Stimulated activated CD4-positive, alpha-beta T cell treated with anti-CD3 and anti-CD28 coated beads, Interleukin-2, amount 100 ng/mL, for 48 hours (primary cell): ENCODE data around the gene SGIP1.

ENCODE experiments used
- DNase-seq, 2 donors: peaks; one replicate each; pipeline ENCODE4 v3.0.0-alpha.2; 2020

Gene SGIP1

DNA sequence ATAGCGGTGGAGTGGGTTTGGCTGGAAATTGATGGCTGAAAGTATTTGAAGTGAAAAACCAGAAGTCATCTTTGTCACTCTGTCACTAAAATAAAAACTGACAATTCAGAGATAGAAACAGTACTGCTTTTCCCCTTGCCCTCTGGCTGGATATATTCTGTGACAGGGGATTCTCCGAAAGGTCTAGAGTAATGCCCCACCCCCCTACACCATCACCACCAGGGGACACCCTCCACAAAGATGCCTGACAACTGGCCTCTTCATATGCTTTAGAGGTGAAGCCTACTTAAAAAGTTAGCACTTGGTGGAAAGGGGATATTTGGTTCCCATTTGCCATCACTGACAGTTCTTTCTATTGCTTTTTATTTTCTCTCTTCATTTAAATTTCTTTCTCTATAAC, 73.5 kb downstream of the SGIP1 start:
- DNase-seq = no peak

DNA sequence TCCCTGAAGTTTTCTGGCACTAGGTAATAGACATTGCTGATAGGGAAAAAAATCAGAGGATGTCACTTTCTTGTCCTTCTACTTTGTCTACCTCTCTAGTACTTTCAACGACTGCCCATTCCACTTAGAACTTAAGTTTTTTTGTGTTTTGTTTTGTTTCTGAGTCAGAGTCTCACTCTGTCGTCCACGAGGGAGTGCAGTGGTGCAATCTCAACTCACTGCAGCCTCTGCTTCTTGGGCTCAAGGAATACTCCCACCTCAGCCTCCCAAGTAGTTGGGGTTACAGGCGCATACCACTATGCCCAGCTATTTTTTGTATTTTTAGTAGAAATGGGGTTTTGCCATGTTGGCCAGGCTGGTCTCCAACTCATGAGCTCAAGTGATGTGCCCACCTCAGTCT, 79.2 kb downstream of the SGIP1 start:
- DNase-seq = no peak

DNA sequence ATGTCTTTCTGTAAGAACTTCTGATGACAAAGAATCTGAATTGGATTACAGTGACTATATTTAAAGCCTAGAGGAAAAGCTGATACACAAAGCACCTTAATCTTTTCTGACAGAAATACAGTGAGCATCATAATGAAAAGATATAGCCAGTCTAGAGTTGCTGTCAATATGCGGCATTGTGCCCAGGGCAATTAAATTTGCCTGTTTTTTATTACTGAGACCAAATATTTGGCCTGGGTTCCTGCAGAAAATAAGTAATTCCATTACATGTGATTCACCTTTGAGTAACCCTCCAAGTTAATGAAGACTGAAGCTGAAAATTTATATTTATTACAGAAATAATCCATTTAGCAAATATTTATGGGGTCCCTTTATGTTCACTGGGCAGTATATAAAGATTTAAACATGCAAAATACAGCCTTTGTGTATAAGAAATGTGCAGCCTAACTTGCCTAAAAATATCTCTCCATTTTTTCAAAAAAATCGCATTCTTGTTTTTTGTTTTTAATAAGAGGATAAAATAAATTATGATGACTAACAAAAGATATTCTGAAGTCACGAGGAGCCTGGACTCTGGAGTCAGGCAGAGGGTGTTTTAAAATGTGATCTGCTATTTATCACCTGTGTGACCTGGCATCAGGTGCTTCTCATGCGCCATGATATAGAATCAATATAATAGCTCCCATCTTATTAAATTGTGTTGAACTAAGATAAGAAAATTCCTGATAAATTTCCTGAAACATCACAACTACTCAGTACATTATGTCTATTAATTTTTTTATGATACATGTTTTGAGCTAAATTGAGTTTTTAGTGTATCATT, 83.6 kb downstream of the SGIP1 start:
- no peak for DNase-seq

DNA sequence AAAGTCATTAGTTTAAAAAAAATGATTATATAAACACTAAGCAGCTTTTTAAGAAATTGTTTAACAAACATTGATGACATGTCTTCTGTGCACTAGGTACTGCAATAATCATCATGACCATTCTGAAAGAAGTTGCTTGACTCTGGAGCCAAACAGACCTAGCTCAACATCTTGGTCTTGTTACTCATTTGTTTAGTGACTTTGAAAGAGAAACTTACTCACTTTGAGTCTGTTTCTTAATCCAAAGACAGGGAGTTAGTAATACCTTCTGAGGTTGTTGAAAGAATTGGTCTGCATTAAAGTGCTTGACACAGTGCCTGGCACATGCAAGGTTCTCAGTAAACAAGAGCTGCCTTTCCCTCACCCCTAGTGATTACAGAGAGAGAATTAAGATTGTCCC, 84.4 kb downstream of the SGIP1 start:
- DNase-seq = no peak

DNA sequence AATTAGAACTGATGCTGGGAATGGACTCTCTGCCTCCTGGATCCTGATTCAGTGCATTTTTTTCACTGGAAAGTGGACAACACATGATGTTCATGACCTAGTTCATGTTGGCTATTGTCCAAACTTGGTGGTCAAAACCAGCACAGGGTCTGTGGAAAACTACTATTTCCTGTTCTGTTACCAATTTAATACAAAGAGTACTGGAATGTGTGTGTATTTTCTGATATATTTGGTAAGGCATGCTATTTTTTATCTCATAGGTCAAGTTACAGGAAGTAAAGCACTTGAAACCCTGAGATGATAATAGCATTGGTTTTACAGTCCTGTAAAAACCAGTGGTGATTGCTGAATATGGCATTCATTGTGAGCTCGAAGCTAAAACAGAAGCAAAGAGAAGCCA, 89.9 kb downstream of the SGIP1 start:
- no peak for DNase-seq

DNA sequence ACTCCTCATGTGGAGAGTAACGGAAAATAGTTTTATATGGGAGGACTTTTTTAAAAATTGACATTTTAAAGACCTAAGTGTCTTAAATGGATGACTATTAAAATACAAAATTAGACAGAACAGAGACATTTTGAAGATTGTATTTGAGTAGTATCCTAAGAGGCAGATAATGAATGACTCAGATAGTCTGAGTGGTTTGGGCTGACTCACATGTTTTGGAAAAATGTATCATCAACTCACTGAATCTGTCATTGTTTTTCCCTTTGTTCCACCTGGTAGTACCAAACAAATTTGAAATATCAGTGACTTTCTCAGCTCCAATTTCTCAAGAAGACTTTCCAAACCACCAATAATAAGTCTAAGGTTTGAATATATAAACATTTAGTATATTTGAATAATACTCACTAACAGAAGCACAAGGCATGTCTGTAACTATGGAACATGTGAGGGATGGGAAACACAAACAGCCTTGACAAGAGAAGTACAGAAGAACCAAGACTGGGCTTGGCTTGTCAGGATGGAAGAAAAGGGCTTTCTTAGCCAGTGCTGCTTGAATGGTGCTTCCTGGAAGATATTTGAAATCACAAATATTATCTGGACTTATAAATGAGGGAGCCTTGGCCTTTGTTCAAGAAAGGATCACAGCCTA, 90.6 kb downstream of the SGIP1 start:
- no peak for DNase-seq

DNA sequence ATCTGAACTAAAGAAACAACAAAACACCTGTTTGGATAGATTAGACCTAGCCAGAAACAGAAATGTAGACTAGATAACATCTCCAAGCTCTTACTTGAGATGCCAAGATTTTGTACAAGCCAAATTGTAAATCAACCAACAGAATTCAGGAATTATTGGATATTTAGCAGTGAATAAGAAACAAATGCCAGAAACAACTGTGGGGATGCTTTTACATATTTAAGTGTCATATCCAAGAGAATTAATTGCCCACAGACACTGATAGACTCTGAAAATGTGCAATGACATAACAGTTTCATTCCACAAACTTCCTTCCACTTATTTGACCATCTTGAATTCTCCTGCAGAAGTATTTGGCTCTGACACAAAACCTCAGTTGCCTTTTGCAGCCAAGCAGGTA, 92.3 kb downstream of the SGIP1 start:
- no peak for DNase-seq

DNA sequence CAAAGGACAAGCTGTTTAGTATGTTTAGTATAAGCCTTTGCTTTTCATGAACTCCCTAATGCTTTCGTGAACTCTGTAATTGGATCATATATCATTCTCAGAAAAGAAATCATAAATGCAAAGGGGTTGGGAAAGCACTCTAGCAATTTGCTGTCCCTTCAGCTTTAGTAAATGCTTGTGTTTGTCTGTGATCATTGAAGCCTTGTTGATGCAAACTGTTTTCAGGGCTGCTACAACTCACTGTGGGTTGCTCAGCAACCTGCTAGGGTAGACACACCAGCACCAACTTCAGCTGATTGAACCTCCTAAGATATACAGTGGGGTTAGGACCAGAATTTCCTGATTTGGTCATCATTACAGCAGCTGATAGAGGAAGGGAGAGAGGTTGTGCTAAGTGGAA, 95.0 kb downstream of the SGIP1 start:
- no peak for DNase-seq

DNA sequence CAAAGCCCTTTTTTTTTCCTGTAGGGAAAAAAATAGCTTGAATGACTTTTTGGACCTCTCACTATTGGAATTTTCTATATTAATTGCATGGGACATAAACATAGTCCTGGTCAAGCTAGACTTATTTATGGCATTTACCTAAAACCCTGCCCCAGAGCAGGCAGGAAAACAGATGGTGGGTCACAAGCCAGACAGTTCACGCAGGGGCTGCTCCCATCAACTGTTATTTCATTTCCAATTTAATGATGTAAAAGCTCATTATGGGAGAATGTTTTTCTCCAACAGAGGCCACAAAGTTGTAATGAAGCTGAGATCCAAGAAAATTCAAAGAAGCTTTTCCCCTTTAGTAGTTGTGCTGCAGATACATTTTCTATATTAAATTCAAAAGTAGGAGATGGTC, 99.2 kb downstream of the SGIP1 start:
- DNase-seq = no peak

DNA sequence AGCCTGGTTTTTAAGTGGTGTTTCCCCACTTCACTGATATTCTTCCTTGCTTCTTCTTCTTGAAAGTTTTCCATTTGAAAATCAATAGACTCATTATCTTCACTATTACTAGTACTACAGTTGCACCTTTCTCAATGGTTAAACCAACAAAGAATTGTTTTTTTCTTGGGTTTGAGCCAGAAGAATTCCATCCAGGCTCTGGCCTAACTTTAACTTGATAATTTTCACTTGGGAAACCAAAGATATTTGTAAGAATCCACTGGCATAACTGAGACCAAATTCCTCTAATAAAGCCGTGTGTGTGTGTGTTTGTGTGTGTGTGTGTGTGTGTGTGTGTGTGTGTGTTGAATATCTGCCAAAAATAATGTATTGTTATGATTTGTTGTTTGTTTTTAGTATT, 103.2 kb downstream of the SGIP1 start:
- no peak for DNase-seq

DNA sequence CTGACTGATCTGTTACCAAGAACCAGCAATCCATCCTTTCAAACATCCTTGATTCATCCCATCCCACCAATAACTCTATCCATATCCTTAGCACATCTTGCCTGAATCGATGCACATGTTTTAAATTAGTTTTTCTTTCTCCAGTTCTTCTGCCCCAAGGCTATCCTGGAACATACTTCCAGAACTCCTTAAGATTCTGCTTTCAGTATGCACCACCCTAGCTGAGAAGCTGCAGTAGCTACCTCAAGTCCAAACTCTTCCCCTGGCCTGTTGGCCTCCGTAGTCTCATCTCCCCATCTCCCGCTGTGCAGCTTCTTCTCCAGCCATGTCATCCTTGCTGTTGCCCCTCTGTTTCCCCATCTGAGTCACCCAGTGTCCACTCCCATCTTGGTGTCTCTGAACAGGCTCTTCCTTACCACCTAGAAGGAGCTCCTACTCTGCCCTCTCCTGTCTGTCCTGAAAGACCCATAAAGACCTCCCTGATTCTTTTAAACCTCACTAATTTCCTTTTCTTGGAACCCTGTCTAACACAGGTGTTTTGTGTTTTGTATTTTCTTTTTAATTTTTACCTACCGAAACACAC, 108.0 kb downstream of the SGIP1 start:
- no peak for DNase-seq

DNA sequence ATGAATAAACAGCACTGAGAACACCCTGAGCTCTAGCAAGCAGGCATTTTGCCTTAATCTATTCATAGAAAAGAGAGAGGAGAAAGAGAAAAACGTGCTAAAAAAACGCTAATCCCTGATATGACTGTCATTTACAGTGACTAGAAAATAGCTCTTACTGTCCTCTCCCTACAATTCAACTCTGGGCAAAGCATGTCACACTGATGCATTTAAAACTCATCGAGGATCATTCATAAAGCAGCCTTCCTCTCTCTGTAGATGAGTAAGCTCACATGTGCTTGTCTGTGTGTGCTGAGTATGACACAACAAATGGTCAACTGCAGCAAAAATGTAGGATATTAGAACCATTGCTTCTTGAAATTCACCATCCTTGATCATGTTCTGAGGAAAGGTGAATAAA, 109.0 kb downstream of the SGIP1 start:
- DNase-seq = no peak

DNA sequence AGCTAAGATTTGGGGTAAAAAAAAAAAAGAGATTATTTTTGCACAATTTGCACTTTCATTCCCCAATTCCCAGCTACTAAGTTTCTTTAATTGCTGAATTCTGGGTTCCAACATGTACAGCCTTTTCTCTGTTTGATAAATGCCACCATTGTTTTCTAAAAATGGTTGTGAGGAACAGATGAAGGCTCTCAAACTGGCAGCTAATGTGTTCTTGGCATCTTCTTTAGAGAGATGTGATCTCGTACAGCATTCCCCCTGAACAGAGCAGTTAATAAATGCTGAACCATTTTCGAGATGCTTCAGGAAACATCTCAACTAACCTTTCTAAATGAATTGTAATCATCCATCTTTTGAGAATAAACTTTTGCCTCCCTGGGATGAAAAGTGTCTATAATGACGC, 110.4 kb downstream of the SGIP1 start:
- DNase-seq = no peak

DNA sequence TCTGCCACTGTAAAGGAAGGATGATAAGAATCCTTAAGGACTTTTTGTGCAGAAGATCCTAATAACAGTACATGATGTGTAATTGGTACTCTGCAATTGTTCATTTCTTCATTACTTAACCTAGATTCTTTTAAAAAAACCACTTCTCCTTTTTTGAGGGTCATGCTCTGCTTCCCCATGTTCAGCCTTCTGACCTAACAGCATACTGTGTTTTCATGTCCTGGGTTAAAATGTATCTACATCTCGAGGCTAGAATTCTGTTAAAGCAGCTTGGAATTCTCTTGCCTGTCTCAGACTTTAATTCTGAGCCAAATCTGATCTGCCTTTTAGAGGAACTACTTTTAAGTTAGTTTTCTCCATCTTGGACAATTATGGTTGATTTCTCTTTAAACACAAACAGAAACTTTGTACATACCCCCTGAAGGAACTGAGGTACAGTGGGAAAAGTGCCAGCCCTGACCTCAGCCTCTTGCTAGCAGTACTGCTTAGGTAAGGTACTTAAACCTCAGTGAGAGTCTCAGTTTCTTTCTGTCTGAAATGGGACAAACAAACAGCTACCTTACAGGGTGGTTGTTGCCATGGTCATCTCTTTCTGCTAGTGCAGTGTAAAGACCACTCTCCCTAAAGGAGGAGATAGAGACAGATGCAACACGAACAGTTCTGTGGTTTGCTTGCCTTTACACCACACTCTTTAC, 115.1 kb downstream of the SGIP1 start:
- no peak for DNase-seq

DNA sequence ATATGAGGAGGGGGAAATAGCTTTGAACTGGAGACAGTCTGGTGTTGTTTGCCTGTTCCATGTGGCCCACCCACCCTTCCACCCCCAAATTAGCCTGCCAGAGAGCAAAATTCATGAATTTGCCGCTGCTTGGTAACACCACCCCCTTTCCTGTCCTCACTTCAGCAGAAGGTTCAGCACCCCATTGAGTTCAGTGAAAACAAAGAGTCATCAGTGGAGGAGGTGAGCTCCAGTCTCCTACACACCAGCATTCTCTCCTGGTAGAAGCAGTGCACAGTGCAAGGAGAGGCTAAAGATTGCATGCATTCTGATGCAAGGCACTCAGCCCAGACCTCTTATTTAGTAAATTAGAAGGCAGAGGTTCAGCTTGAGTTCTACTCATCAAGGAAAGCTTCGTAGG, 118.6 kb downstream of the SGIP1 start:
- no peak for DNase-seq

DNA sequence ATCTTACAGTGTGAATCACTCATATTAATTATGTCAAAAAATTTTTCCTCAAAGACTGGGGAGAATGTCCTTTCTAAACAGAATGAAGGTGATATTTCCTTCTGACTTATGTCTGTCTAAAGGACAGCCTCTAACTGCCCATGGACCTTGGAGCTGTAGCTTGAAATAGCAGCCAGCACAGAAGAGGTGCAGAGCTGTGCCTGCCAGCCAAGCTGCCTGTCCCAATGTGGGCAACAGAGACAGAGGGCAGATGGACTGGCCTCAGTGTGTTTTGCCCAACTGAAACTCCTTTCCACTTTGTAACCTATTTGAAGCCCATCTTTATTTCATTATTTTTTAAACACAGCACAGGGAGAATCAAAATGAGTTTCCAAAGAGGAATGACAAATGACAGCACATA, 120.7 kb downstream of the SGIP1 start:
- no peak for DNase-seq

DNA sequence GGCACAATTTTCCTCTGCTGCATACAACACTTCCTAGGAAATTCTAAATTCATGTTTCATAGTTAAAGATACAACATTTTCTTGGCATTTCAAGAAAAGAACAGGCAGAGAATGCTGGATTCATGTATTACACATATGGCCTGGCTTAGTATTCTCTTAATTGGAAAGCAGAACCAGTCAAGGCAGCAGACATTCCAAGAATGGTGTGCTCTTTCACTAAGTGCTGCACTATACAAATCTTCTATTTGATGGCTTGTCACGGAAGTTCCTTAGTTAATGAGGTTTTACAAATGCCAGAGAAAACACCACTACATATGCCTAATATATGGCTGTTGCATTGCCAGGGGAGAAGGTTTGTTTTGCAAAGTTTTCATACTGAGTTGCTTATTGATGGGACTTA, 137.5 kb downstream of the SGIP1 start:
- DNase-seq = no peak

DNA sequence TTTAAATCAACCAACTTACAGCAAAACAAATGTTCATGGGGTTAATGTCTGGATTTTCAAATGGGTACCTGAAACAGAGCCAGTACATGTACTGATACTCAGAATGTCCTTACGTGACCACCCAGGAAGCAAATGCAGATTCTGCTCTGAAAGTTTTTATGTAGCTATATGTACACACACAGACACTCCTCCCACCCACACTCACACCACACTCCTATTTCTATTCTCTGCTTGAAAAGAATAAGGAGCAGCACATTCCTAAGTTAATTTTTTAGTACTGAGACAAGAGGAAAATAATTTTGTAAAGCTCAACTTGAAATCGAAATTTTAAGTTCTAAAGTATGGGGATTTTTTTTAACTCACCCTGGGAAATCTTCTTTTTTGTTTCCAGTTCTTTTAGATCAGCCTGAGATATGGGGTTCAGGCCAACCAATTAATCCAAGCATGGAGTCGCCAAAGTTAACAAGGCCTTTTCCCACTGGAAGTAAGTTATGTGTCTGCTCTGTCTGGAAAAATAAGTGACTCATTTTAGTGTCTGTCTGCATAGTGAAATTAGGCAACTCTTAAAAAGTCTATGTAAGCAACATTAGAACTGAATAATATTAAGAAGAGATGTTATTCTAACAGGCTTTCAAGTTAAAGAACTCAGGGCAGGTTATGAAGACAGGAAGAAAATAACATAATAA, 142.8 kb downstream of the SGIP1 start:
- DNase-seq = no peak

DNA sequence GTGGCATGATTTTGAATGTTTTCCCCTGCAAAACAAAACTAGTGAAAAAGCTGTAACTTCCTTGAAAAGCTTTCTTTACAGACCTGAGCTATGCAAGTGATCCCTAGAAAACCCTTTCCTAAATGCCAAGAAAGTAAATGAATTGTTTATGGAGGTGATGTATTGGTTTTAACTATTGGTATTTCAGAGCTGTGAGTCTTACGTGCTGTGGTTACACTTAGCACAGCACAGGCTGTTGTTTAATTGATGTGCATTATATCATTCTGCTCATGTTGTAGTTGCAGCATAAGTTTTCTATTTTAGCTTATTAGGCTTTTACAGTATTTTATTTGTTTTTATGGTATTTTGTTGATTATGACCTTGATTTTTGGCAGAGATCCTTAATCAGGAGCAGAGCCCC, 144.2 kb downstream of the SGIP1 start:
- no peak for DNase-seq

DNA sequence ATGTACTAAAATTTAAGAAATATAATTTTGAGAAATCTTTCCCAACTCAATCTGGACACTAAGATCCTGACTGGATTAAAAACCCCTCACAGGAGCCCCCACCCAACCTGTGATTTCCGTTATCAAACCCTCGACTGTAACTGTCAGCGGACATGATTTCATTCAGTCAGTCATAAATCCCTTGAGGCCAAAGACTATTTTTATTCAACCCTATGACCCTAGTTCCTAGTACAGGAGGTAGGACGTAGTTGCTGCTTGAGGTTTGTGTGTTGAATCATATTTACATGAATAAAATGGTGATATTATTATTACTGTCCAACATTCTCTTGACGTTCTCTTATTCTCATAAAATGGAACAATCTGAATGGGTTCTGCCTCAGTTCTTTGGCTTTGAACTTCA, 145.2 kb downstream of the SGIP1 start:
- DNase-seq = no peak

DNA sequence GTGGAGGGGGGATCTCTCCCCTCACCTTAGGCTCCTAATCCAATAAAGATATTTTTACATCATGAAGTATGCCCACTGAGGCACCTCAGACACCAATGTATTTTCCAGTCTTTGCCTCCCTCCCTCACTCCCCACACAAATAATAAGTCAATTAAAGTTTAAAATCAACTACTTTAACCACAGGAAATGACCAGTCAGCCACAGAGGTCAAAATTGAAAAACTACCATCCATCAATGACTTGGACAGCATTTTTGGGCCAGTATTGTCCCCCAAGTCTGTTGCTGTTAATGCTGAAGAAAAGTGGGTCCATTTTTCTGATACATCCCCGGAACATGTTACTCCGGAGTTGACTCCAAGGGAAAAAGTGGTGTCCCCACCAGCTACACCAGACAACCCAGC, 147.7 kb downstream of the SGIP1 start:
- DNase-seq = no peak

DNA sequence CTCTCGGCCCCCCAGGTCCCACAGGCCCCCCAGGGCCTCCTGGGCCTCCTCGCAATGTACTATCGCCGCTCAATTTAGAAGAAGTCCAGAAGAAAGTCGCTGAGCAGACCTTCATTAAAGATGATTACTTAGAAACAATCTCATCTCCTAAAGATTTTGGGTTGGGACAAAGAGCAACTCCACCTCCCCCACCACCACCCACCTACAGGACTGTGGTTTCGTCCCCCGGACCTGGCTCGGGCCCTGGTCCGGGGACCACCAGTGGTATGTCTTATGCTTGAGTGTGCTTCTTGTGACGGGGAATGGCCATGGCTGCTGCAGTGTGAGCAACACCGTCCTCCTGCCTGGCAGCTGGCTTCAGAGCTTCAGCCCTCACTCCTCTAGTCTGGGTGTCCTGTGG, 148.2 kb downstream of the SGIP1 start:
- no peak for DNase-seq

DNA sequence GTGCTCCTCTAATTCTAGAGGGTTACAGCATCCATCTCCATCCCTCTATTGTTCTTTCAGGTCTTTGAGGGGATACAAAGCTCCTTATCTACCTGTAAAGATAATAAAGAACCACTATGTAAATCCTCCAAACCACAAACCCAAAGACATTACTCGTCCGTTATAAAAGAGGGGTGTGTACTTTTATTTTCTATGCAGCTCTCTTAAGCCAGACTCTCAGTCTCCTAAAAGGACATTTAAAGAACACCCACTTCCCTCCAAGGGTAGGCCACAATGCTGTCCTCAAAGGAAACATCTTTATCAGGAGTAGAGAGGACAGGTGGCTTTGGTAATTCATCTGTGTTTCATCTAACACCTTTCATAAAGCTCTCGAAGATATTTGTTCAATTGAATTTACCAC, 150.4 kb downstream of the SGIP1 start:
- DNase-seq = no peak
